Esophagus muscularis mucosa (tissue), 4 donors: ENCODE results near the gene RGS3. TPM values are rescaled to one million over a fixed set of nuclear protein-coding genes. Genes with fewer than 3 reads are reported as not detected.

Experiments
- DNase-seq: peaks from one replicate; pipeline ENCODE4 v3.0.0-alpha.2; 2017; ENCODE audit errors: extremely low spot score
- H3K27ac ChIP-seq, 4 donors: fragments of 200-600 bp; sonication (generic); replicated peaks in 1 of 4; 1 replicate in 3 of 4; 2 replicates in 1 of 4; pipeline ENCODE4 v1.5.1; 2016 to 2019; ENCODE audit warnings: mild to moderate bottlenecking in 1 of 4
- H3K27me3 ChIP-seq, 4 donors: fragments of 200-600 bp; sonication (generic); one replicate each; pipeline versions ENCODE4 v1.5.1 to v1.6.0; 2016 to 2019
- H3K36me3 ChIP-seq, 4 donors: fragments of 200-600 bp; sonication (generic); one replicate each; pipeline ENCODE4 v1.5.1; 2016 to 2019
- H3K4me1 ChIP-seq, 4 donors: fragments of 200-600 bp; sonication (generic); one replicate each; pipeline ENCODE4 v1.5.1; 2016 to 2019
- H3K4me3 ChIP-seq, 4 donors: fragments of 200-600 bp; sonication (generic); 1 replicate in 2 of 4; 2 replicates in 2 of 4; pipeline ENCODE4 v1.5.1; 2016 to 2019; ENCODE audit warnings: mild to moderate bottlenecking in 4 of 4, moderate library complexity in 1 of 4
- H3K9me3 ChIP-seq, 4 donors: fragments of 200-600 bp; sonication (generic); 1 replicate in 3 of 4; 2 replicates in 1 of 4; pipeline ENCODE4 v1.5.1; 2016 to 2019
- CTCF ChIP-seq, 3 experiments: fragments of 200-600 bp in 2 of 3; fragments of 450-650 bp in 1 of 3; sonication (generic) in 2 of 3; IDR thresholded peaks; one replicate each; pipeline ENCODE4 v1.5.1; 2017 to 2019; ENCODE audit warnings: antibody characterized with exemption in 3 of 3, mild to moderate bottlenecking in 2 of 3, moderate library complexity in 1 of 3
- EP300 ChIP-seq: sonication (generic); formaldehyde crosslinking; IDR thresholded peaks from one replicate; pipeline ENCODE4 v1.6.1; 2017; ENCODE audit warnings: antibody characterized with exemption
- POLR2A ChIP-seq: fragments of 450-650 bp; IDR thresholded peaks from one replicate; pipeline ENCODE4 v1.6.1; 2017; ENCODE audit warnings: antibody characterized with exemption, moderate library complexity, mild to moderate bottlenecking, low read depth
- POLR2AphosphoS5 ChIP-seq, 2 donors: sonication (generic); formaldehyde crosslinking; IDR thresholded peaks; one replicate each; pipeline ENCODE4 v1.6.1; 2017; ENCODE audit warnings: antibody characterized with exemption in 2 of 2
- WGBS: methylation state at CpG from one replicate; pipeline ENCODE4 v1.1.5; 2018; 5-methylcytosine and 5-hydroxymethylcytosine counted together
- intact Hi-C: fragments of 100-400 bp; cut with DNase I; formaldehyde crosslinking; loops from one replicate; pipeline ENCODE4 v1.15.1; 2023
- total RNA-seq, 4 donors: library from RNA; depleted of rRNA; stranded (reverse); fragments of >200 nt; gene quantifications; one replicate each; pipeline versions ENCODE4 v1.1.0 to v1.2.1, GENCODE V29; 2016

Gene RGS3
- total RNA-seq, 4 donors from 2014 or later: 37.3 to 121 (median 68.5) TPM

- Histone ChIP-seq H3K9me3 (no peaks in the 10 kb centered on the region), H3K4me3 (no peak overlapping the region), H3K27me3 (no peaks in the 10 kb centered on the region), H3K4me1 (peaks cover 47 to 60% (median 55%) of the 10 kb centered on the region in 4 donors), H3K36me3 (no peaks in the 10 kb centered on the region), H3K27ac (peak overlapping the region; percentile 70 to 83 (median 78))
- no peak for DNase-seq
- intact Hi-C loops: no loop called here
- WGBS: 9% methylated on average over 11 of the region's 16 CpGs
- TF ChIP-seq EP300 (no peak), CTCF (IDR thresholded peaks at IDR 0.05) (no peak), POLR2AphosphoS5 (IDR thresholded peaks at IDR 0.05) (peak; percentile 67 to 70), POLR2A (no peak)
Measured at GRCh38 chr9:113620377-113621161, 157.0 kb downstream of the RGS3 start.

- WGBS: 23% methylated on average over 13 of the region's 14 CpGs
- intact Hi-C loops: no loop called here
- H3K27ac ChIP-seq: peak overlapping the region; percentile 70 to 83 (median 78)
- H3K4me1 ChIP-seq: peaks cover 41 to 53% (median 47%) of the 10 kb centered on the region in 4 donors
- TF ChIP-seq CTCF (IDR thresholded peaks at IDR 0.05): no peak
- TF ChIP-seq POLR2AphosphoS5 (IDR thresholded peaks at IDR 0.05): peak; percentile 62 to 68
- no peak overlapping the region for H3K4me3 ChIP-seq
- no peaks in the 10 kb centered on the region for H3K9me3 ChIP-seq
- no peaks in the 10 kb centered on the region for H3K27me3 ChIP-seq
- no peak for DNase-seq
- no peaks in the 10 kb centered on the region for H3K36me3 ChIP-seq
Measured at GRCh38 chr9:113621309-113621791, 157.8 kb downstream of the RGS3 start.

DNA sequence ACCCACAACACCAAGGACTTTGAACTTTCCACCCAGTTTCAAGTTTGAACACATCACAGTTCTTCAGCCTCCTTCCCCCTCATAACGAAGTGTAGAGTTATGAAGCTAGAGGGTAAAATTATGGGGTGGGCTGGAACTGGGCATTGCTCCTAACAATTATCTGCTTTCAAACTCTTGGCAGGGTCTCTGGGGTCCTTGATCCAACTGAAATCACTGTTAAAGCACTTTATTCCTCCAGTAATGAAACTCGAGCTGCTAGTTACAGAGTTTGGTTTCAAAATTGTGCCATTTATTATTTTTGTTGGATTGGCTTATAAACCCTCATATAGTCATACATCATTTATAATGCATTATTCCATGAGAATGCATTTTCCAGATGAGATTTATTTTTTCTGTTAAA is 158.5 kb downstream of the RGS3 start:
- TF ChIP-seq POLR2AphosphoS5 (IDR thresholded peaks at IDR 0.05): no peak
- no peak for TF ChIP-seq POLR2A
- no peak for TF ChIP-seq CTCF (IDR thresholded peaks at IDR 0.05)
- TF ChIP-seq EP300: no peak
- no peak for DNase-seq
- intact Hi-C loops: no loop called here
- no peaks in the 10 kb centered on the region for H3K36me3 ChIP-seq
- H3K27ac ChIP-seq: peak overlapping the region in 3 of 4 donors; percentile 70 to 83 (median 81)
- no peak overlapping the region for H3K4me3 ChIP-seq
- H3K4me1 ChIP-seq: peaks cover 40 to 53% (median 47%) of the 10 kb centered on the region in 4 donors
- no peaks in the 10 kb centered on the region for H3K27me3 ChIP-seq
- no peaks in the 10 kb centered on the region for H3K9me3 ChIP-seq
- 81% methylated on average over 2 of the region's 2 CpGs for WGBS

GRCh38 chr9:113622600-113623400 is 159.3 kb downstream of the RGS3 start:
- no peak overlapping the region for H3K27ac ChIP-seq
- DNase-seq: no peak
- intact Hi-C loops: no loop called here
- WGBS: 73% methylated on average over 8 of the region's 8 CpGs
- no peak overlapping the region for H3K4me3 ChIP-seq
- H3K4me1 ChIP-seq: peaks cover 43 to 56% (median 49%) of the 10 kb centered on the region in 4 donors
- no peaks in the 10 kb centered on the region for H3K9me3 ChIP-seq
- TF ChIP-seq POLR2A (no peak), POLR2AphosphoS5 (IDR thresholded peaks at IDR 0.05) (no peak), CTCF (IDR thresholded peaks at IDR 0.05) (no peak), EP300 (no peak)
- no peaks in the 10 kb centered on the region for H3K36me3 ChIP-seq
- H3K27me3 ChIP-seq: no peaks in the 10 kb centered on the region
